HFFc6 (cell line): ENCODE measurements around the gene PRKCH. TPM values are rescaled to one million over a fixed set of nuclear protein-coding genes. Genes with fewer than 3 reads are reported as not detected.
A peak's percentile ranks its signal among the peaks of the same experiment; 100 is the strongest.

Source experiments
- DNase-seq: peaks from one replicate; pipeline ENCODE4 v3.0.0-alpha.2; 2018
- H3K27ac Mint-ChIP-seq: 2 replicates; pipeline ENCODE4 v1.8.0; 2020; ENCODE audit warnings: mild to moderate bottlenecking, mixed read lengths
- H3K27me3 Mint-ChIP-seq: 2 replicates; pipeline ENCODE4 v1.8.0; 2021; ENCODE audit warnings: mild to moderate bottlenecking, moderate library complexity, mixed read lengths; ENCODE audit not compliant: insufficient read depth
- H3K36me3 Mint-ChIP-seq: 2 replicates; pipeline ENCODE4 v1.8.0; 2021; ENCODE audit warnings: low read depth, mixed read lengths
- H3K4me1 Mint-ChIP-seq: 2 replicates; pipeline ENCODE4 v1.8.0; 2020; ENCODE audit warnings: low read depth, mixed read lengths
- H3K4me3 Mint-ChIP-seq: 2 replicates; pipeline ENCODE4 v1.8.0; 2020; ENCODE audit warnings: mild to moderate bottlenecking, moderate library complexity, mixed read lengths
- H3K9me3 Mint-ChIP-seq: 2 replicates; pipeline ENCODE4 v1.8.0; 2020; ENCODE audit warnings: mild to moderate bottlenecking, mixed read lengths
- CTCF ChIP-seq: fragments of 200-600 bp; sonication (generic); IDR thresholded peaks from 2 replicates; pipeline ENCODE4 v1.5.0; 2021; ENCODE audit warnings: antibody characterized with exemption, mild to moderate bottlenecking
- total RNA-seq, 6 experiments: library from RNA; stranded (reverse); fragmentation: NEBNext Ultra II Directional; extraction: Animal tissue kit (Norgen Biotek cat#: 25700); gene quantifications; 2 replicates in 1 of 6; 3 replicates in 5 of 6; pipeline ENCODE4 v1.2.3, GENCODE V29; 2021

The PRKCH gene
- total RNA-seq, 6 experiments from 2014 or later = 0.17 to 1.2 (median 0.35) TPM

DNA sequence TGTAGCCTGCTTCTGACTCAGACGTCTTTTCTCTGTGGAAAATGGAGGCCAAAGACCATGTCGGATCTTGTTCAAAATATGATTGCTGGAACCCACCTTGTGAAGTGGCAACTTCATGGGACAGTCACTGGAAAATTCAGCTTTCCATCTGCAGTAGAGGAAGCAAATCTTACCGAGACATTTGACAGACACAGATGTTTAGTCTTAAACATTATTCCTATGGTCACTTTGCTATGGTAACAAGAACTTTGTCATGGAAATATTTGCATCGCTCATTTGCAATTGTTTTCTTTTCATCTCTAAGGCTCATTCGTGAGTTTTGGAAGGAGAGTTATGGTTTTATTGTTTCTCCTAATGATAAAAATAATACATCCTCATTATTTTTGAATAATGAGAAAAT is 275.6 kb downstream of the PRKCH start:
- Mint-ChIP-seq H3K27ac (peak overlapping the region; percentile 25; the same call in 1 of the 2 replicates), H3K4me3 (no peak overlapping the region), H3K27me3 (peaks cover 2% of the 10 kb centered on the region; the same call in 1 of the 2 replicates), H3K36me3 (no peaks in the 10 kb centered on the region), H3K4me1 (peaks cover 44% of the 10 kb centered on the region), H3K9me3 (no peaks in the 10 kb centered on the region)
- no peak for TF ChIP-seq CTCF
- no peak for DNase-seq

DNA sequence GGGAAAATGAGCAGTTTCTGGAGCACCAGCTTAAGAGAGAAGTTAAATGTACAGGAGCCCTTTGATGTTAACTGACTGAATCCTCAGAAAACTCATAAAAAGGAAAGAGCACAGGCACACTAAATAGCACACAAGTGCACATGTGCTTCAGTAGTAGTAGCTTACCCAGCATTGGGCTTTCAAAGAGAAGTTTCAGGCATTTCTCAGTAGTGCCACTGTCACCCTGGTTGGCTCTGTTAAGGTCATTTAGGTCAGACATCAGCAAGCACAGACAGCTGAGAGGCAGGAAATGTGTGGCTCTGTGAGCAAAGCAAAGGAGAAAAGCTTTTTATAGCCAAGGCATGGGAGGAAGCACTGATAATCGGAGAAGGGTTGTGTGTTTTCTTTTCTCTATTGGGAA is 277.6 kb downstream of the PRKCH start:
- Mint-ChIP-seq H3K27me3 (peaks cover 2% of the 10 kb centered on the region; the same call in 1 of the 2 replicates), H3K36me3 (no peaks in the 10 kb centered on the region), H3K4me3 (no peak overlapping the region), H3K4me1 (peaks cover 34% of the 10 kb centered on the region), H3K9me3 (no peaks in the 10 kb centered on the region), H3K27ac (peak overlapping the region; percentile 16; the same call in 1 of the 2 replicates)
- no peak for TF ChIP-seq CTCF
- DNase-seq = no peak

DNA sequence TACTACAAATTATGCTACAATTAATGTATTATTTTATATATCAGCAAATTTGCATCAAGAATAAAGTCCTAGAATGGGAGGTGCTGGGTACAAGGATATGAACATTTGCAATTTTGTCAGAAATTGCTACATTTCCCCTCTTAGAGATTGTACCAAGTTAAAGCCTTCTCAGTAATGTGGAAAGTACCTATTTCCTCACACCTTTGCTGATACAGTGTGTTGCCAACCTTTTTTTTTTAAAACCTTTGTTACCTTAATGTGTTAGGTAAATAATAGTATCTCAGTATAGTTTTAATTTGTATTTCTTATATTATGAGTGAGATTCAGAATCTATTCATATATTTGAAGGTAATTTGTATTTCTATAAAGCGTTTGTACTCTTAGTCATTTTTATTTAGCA is 278.6 kb downstream of the PRKCH start:
- peaks cover 2% of the 10 kb centered on the region; the same call in 1 of the 2 replicates for H3K27me3 Mint-ChIP-seq
- H3K4me1 Mint-ChIP-seq = peaks cover 25% of the 10 kb centered on the region
- TF ChIP-seq CTCF = no peak
- H3K27ac Mint-ChIP-seq = no peak overlapping the region
- no peaks in the 10 kb centered on the region for H3K9me3 Mint-ChIP-seq
- no peak for DNase-seq
- no peaks in the 10 kb centered on the region for H3K36me3 Mint-ChIP-seq
- no peak overlapping the region for H3K4me3 Mint-ChIP-seq

Other genes starting within 250 kb of the PRKCH start
- not detected for gene TMEM30B, start 40.2 kb upstream of the PRKCH start, total RNA-seq